ENCODE data around the gene TCL1A. TPM values are rescaled to one million over a fixed set of nuclear protein-coding genes. Genes with fewer than 3 reads are reported as not detected.

TCL1A gene
- total and polyA plus RNA-seq, 4 donors = 0.14 to 17.2 (median 0.68) TPM

DNA sequence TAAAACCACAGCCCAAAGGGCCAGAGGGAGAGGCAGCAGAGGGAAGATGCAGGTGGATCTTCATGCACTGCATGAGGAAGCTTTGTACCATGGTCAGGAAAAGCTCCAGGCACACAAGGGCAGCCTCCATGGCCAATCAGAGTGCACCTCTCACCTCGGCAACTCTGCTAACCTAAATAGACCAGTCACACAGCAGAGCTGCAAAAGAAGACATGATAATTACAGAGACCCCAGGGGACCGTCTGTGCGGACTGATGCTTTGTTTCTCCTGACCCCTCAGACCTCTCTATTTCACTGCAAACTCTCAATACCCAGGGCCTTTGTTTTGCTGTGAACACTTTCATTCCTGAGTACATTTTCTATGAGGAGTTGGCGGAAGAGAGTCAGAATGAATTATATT lies 38.4 kb downstream of the TCL1A start:
- Histone ChIP-seq H3K9ac (ENCODE audit: low read depth in 1 of 2, low read length in 2 of 2) (no peak overlapping the region), H3K4me1 (ENCODE audit: control insufficient read depth in 4 of 4, insufficient read depth in 4 of 4, low read length in 3 of 4) (peaks cover 0 to 5% (median 0%) of the 10 kb centered on the region in 4 donors), H3K27me3 (ENCODE audit: control insufficient read depth in 4 of 4, insufficient read depth in 4 of 4, low read length in 3 of 4) (no peaks in the 10 kb centered on the region), H3K36me3 (ENCODE audit: control insufficient read depth in 4 of 4, insufficient read depth in 3 of 4, low read depth in 1 of 4, low read length in 3 of 4) (no peaks in the 10 kb centered on the region), H3K4me3 (ENCODE audit: low read depth in 1 of 3, low read length in 3 of 3) (no peak overlapping the region), H3K27ac (ENCODE audit: low read depth in 1 of 2, low read length in 2 of 2) (no peak overlapping the region), H3K9me3 (ENCODE audit: control insufficient read depth in 4 of 4, low read length in 3 of 4) (peaks cover 0 to 4% (median 0%) of the 10 kb centered on the region in 4 donors)
- DNase-seq (ENCODE audit: low spot score) = no peak
- TF ChIP-seq HNF4A (conservative IDR thresholded peaks at IDR 0.05) (no peak), FOXA2 (IDR thresholded peaks at IDR 0.05) (no peak), NR2F2 (IDR thresholded peaks at IDR 0.05) (no peak), SP1 (IDR thresholded peaks at IDR 0.05) (no peak), TAF1 (conservative IDR thresholded peaks at IDR 0.05) (no peak), EGR1 (IDR thresholded peaks at IDR 0.05; ENCODE audit: low read depth in 2 of 2) (no peak), RAD21 (IDR thresholded peaks at IDR 0.05) (no peak), RXRA (IDR thresholded peaks at IDR 0.05) (no peak)
- TF ChIP-seq, protein P1, sequence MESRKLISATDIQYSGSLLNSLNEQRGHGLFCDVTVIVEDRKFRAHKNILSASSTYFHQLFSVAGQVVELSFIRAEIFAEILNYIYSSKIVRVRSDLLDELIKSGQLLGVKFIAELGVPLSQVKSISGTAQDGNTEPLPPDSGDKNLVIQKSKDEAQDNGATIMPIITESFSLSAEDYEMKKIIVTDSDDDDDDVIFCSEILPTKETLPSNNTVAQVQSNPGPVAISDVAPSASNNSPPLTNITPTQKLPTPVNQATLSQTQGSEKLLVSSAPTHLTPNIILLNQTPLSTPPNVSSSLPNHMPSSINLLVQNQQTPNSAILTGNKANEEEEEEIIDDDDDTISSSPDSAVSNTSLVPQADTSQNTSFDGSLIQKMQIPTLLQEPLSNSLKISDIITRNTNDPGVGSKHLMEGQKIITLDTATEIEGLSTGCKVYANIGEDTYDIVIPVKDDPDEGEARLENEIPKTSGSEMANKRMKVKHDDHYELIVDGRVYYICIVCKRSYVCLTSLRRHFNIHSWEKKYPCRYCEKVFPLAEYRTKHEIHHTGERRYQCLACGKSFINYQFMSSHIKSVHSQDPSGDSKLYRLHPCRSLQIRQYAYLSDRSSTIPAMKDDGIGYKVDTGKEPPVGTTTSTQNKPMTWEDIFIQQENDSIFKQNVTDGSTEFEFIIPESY (IDR thresholded peaks at IDR 0.05) = no peak
- TF ChIP-seq, protein P2, sequence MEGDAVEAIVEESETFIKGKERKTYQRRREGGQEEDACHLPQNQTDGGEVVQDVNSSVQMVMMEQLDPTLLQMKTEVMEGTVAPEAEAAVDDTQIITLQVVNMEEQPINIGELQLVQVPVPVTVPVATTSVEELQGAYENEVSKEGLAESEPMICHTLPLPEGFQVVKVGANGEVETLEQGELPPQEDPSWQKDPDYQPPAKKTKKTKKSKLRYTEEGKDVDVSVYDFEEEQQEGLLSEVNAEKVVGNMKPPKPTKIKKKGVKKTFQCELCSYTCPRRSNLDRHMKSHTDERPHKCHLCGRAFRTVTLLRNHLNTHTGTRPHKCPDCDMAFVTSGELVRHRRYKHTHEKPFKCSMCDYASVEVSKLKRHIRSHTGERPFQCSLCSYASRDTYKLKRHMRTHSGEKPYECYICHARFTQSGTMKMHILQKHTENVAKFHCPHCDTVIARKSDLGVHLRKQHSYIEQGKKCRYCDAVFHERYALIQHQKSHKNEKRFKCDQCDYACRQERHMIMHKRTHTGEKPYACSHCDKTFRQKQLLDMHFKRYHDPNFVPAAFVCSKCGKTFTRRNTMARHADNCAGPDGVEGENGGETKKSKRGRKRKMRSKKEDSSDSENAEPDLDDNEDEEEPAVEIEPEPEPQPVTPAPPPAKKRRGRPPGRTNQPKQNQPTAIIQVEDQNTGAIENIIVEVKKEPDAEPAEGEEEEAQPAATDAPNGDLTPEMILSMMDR (IDR thresholded peaks at IDR 0.05; ENCODE audit: low read depth, low read length, missing input control) = no peak
- WGBS = 80% methylated on average over 4 of the region's 4 CpGs

DNA sequence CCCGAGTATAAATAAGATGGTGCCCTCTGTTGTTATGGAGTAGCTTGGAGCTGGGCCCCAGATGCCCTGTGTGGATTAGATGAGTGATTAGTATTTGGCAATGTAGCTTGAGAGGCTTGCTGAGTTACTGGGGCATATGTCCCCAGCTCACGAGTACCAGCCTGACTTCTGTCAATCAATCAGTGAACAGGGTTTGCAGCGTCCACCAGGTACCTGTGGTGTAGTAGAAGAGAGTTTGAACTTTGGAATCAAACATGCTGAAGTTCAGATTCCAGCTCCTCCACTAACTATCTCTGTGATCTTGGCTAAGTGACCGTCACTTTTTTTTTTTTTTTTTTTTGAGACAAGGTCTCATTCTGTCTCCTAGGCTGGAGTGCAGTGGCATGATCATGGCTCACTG lies 39.3 kb downstream of the TCL1A start:
- no peaks in the 10 kb centered on the region for H3K27me3 ChIP-seq (ENCODE audit: control insufficient read depth in 4 of 4, insufficient read depth in 4 of 4, low read length in 3 of 4)
- no peak for DNase-seq (ENCODE audit: low spot score)
- H3K4me3 ChIP-seq (ENCODE audit: low read depth in 1 of 3, low read length in 3 of 3) = no peak overlapping the region
- H3K9me3 ChIP-seq (ENCODE audit: control insufficient read depth in 4 of 4, low read length in 3 of 4) = peaks cover 0 to 4% (median 0%) of the 10 kb centered on the region in 4 donors
- WGBS = 42% methylated on average over 4 of the region's 4 CpGs
- no peaks in the 10 kb centered on the region for H3K36me3 ChIP-seq (ENCODE audit: control insufficient read depth in 4 of 4, insufficient read depth in 3 of 4, low read depth in 1 of 4, low read length in 3 of 4)
- no peak overlapping the region for H3K9ac ChIP-seq (ENCODE audit: low read depth in 1 of 2, low read length in 2 of 2)
- no peak overlapping the region for H3K27ac ChIP-seq (ENCODE audit: low read depth in 1 of 2, low read length in 2 of 2)
- peaks cover 0 to 5% (median 0%) of the 10 kb centered on the region in 4 donors for H3K4me1 ChIP-seq (ENCODE audit: control insufficient read depth in 4 of 4, insufficient read depth in 4 of 4, low read length in 3 of 4)
- TF ChIP-seq, protein P2 (IDR thresholded peaks at IDR 0.05; ENCODE audit: low read depth, low read length, missing input control) = no peak
- TF ChIP-seq HNF4A (conservative IDR thresholded peaks at IDR 0.05) (peak; percentile 58 to 66), NR2F2 (IDR thresholded peaks at IDR 0.05) (no peak)
- TF ChIP-seq, protein P3, sequence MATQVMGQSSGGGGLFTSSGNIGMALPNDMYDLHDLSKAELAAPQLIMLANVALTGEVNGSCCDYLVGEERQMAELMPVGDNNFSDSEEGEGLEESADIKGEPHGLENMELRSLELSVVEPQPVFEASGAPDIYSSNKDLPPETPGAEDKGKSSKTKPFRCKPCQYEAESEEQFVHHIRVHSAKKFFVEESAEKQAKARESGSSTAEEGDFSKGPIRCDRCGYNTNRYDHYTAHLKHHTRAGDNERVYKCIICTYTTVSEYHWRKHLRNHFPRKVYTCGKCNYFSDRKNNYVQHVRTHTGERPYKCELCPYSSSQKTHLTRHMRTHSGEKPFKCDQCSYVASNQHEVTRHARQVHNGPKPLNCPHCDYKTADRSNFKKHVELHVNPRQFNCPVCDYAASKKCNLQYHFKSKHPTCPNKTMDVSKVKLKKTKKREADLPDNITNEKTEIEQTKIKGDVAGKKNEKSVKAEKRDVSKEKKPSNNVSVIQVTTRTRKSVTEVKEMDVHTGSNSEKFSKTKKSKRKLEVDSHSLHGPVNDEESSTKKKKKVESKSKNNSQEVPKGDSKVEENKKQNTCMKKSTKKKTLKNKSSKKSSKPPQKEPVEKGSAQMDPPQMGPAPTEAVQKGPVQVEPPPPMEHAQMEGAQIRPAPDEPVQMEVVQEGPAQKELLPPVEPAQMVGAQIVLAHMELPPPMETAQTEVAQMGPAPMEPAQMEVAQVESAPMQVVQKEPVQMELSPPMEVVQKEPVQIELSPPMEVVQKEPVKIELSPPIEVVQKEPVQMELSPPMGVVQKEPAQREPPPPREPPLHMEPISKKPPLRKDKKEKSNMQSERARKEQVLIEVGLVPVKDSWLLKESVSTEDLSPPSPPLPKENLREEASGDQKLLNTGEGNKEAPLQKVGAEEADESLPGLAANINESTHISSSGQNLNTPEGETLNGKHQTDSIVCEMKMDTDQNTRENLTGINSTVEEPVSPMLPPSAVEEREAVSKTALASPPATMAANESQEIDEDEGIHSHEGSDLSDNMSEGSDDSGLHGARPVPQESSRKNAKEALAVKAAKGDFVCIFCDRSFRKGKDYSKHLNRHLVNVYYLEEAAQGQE (IDR thresholded peaks at IDR 0.05) = no peak

Data from liver (tissue), 9 donors.